Hindlimb muscle (tissue), 1 donor: ENCODE results near the gene SLC4A2. TPM values are rescaled to one million over a fixed set of nuclear protein-coding genes. Genes with fewer than 3 reads are reported as not detected.
A peak's percentile ranks its signal among the peaks of the same experiment; 100 is the strongest.

Source experiments
- DNase-seq: peaks from one replicate; pipeline ENCODE4 v3.0.0-alpha.2; 2013
- polyA plus RNA-seq: library from polyadenylated mRNA; unstranded; fragments of 120-200 nt; gene quantifications from one replicate; pipeline ENCODE4 v1.2.1, GENCODE V29; 2013; ENCODE audit not compliant: insufficient read length

SLC4A2 gene
- polyA plus RNA-seq, 1 donor: 68.7 TPM

- no peak for DNase-seq
Measured at GRCh38 chr7:151095828-151096475, 36.6 kb downstream of the SLC4A2 start.

- no peak for DNase-seq
Measured at GRCh38 chr7:151099486-151100211, 40.3 kb downstream of the SLC4A2 start.

DNA sequence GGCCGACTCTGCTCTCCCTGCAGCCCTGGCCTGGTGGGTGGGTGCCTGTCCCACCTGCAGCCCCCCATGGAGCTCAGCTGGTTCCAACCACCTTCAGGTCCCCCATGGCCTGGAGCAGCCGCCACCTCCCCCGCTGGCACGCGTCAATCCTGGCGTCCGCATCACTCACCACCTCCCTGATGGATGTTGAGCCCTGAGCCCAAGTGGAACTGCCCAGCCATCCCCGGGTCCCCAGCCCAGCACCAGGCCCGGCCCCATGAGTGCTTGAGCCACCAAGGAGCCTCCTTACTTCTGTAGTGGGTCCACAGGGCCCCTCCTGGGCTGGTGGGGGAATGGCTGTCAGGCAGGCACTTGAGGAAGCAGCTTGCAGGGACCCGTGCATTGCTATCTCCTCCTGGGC is 41.5 kb downstream of the SLC4A2 start:
- DNase-seq: no peak

- DNase-seq: no peak
Measured at GRCh38 chr7:151101621-151102396, 42.4 kb downstream of the SLC4A2 start.

DNA sequence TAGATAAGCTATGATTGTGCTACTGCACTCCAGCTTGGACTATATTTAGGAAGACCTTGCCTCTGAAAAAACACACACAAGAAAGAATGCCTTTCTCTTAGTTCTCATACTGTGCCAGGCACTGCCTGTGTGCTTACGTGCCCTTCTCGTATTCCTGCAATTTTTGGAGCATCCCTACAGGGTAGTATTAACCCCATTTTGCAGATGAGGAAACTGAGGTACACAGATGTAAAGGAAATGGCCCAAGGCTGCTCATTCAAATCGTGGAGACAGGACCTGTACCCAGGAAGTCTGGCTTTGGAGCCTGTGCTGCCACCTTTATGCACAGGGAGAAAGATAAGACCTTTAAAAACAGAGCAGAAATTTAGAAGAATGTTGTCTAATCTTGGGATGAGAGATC is 43.6 kb downstream of the SLC4A2 start:
- no peak for DNase-seq

DNA sequence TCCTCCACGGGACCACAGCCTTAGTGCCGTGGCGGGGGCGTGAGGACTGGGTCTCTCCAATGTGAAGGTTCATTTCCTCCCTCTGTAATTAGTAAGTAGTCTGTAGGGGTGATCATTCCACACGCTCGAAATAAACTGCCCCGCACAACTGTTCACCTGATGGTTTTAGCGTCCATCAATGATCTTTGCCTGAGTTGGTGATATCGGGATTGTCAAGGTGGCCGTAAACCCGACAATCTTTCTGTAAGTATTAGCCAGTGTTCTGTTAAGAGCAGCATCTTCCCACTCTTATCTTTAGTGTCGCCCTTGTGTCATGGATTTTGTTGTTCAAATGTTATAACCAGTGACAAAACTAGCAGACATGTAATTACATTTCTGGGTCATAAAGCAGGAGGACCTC is 44.6 kb downstream of the SLC4A2 start:
- no peak for DNase-seq

- DNase-seq: no peak
Measured at GRCh38 chr7:151104411-151105235, 45.2 kb downstream of the SLC4A2 start.

- DNase-seq: no peak
Measured at GRCh38 chr7:151107882-151108281, 48.5 kb downstream of the SLC4A2 start.

DNA sequence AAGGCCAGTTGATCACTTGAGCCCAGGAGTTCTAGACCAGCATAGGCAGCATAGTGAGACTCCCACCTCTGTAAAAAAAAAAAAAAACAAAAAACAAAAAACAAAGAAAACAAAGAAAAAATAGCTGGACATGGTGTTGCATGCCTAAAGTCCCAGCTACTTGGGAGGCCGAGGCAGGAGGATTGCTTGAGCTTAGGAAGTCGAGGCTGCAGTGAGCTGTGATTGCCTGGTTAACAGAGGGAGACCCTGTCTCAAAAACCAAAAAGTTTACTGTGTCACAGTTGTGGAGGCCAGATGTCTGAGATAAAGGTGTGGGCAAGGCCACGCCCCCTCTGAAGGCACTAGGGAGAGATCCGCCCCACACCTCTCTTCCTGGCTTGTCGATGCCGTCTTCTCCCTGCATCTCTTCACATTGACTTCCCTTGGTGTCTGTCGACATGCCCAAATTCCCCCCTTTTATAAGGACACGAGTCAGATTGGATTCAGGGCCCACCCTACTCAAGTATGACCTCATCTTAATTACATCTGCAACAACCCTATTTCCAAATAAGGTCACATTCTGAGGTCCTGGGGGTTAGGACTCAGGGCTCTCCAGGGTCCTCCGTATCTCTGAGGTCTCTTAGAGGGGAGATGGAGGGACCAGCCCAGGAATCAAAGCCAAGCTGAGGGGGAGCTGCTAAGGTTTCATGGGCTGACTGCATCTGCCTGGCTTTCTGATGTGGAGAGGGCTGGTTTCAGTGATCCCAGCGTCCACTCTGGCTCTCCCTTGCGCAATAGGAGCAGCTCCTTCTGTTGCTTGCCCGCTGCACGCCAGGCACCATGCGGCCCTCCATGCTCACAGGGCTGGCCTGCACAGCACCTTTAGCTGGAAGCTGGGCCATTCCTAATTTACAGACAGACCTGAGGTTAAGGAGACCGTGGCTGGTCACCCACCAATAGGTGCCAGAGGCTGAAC is 50.0 kb downstream of the SLC4A2 start:
- DNase-seq: no peak

GRCh38 chr7:151110236-151110940 is 51.0 kb downstream of the SLC4A2 start:
- DNase-seq: no peak

GRCh38 chr7:151110941-151111645 is 51.7 kb downstream of the SLC4A2 start:
- DNase-seq: peak; percentile 79

- no peak for DNase-seq
Measured at GRCh38 chr7:151113344-151114150, 54.2 kb downstream of the SLC4A2 start.

DNA sequence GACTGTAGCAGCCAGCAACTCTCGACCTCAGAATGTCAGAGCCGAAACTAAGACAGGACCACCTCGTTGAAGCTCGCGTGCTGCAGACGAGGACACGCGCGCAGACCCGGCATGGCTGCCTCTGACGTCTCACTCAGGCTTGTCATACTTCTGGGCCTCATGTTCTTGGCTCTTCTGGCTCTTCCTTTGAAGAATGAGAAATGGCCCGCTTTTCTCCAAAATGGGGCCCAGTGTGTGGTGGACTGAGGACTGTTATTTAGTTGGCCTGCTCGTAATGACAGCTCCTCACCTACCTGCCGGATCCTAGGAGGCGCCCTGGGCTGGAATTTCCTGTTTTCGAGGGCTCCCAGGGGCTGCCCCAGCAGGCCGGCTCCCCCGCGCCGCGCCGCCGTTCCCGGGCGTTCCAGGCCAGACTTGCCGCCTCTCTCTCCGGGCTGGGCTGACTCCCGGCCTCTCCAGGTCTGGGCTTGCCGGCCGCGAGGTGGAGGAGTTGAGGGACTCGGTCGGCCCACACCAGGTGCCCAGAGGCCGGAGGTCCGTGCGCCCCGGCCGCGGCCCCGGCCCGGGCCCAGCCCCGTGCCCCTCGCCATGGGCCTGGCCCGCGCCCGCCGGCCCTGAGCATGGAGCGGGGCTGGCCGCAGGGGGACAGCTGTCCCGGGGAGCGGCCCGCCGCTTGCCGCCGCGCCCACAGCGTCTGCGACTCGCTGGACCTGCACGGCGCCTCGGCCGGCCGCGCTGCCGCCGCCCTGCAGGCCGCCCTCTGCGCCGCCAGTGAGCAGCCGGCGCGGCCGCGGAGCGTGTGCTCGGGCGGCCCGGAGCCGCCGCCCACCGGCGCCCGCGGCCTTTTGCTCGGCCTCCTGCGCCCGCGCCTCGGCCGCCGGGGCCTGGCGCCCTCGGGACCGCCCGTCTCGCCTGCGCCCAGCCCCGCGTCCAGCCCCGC is 55.0 kb downstream of the SLC4A2 start:
- DNase-seq: no peak

DNA sequence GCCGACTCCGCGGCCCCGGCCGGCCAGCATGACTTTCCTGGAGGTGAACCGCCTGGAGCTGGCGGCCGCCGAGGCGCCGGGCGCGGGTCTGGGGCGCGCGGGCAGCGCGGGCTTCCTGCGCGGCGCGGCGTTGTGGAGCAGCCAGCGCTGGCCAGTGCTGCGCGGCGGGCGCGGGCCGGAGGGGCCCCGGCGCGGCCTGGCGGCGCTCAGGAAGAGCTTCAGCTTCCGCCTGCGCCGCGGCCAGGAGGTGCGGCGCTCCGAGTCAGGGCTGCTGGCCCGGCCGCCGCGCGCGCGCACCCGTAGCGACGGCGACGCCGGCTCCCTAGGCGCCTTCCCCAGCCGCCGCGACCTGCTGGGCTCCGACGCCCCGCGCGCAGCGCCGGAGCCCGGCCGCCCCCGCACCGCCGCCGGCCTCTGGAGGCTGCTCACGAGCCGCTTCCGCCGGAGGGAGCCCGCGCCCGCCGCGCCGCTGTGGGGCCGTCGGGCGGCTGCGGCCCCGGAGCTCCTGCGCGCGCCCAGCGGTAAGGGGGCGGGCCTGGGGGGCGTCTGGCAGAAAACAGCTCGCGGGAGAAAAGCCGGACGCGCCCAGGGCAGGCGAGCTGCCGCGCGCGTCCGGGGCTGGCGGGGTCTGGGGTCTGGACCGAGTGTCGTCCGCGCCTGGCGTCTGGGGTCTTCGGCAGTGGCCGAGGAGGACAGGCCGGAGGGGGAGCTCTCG is 55.9 kb downstream of the SLC4A2 start:
- peak; percentile 51 for DNase-seq

- no peak for DNase-seq
Measured at GRCh38 chr7:151115836-151116418, 56.5 kb downstream of the SLC4A2 start.

DNA sequence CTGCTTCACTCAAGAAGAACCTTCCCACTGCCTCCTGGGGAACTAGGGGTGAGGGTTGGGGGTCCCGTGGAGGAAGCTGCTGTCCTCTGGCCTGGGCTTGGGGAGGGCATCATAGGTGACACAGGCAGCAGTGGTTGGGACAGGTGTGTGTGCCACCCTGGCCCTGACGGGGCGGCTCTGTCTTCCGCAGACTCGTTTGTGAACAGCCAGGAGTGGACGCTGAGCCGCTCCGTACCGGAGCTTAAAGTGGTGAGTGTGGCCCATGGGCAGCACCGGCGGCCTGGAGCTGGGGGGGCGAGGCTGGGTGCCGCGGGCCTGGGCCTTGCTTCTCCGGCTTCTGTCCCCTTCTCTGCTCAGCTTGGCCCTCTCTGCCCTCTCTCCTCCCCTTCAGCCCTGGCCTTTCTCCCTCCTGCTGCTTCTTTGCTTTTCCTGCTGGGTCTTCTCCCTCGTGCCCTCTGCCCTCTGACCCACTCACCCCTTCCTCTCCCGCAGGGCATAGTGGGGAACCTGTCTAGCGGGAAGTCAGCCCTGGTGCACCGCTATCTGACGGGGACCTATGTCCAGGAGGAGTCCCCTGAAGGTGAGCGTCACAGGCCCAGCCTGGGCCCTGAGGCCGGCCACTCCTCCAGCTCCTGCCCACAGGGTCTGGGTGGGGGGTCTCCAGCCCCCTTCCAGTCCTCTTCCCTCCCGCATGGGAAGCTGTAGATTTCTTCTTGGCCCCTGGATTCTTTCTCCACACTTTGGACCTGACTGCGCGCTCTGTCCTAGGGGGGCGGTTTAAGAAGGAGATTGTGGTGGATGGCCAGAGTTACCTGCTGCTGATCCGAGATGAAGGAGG is 57.4 kb downstream of the SLC4A2 start:
- no peak for DNase-seq
